OCI-LY3 (cell line): ENCODE results near the gene PPCDC.

Source experiments
- H2AFZ ChIP-seq: fragments of 200-600, 300-600 bp; shearing (Covaris generic); 2 replicates; pipeline ENCODE4 v1.6.0; 2014; ENCODE audit warnings: antibody characterized with exemption, low read depth, low read length
- H3K27ac ChIP-seq: fragments of 200-600, 300-600 bp; sonication (generic); 2 replicates; pipeline ENCODE4 v1.5.1; 2014; ENCODE audit warnings: mild to moderate bottlenecking, low read length, moderate library complexity, mixed read lengths
- H3K27me3 ChIP-seq: fragments of 200-600, 300-600 bp; sonication (generic); 2 replicates; pipeline ENCODE4 v1.6.1; 2014; ENCODE audit warnings: low read depth, low read length, mixed read lengths
- H3K36me3 ChIP-seq: fragments of 200-600, 300-600 bp; sonication (generic); replicated peaks from 2 replicates; pipeline ENCODE3; 2014; ENCODE audit warnings: low read depth, low read length, mixed read lengths
- H3K4me1 ChIP-seq: fragments of 300-600, 200-600 bp; sonication (generic); 2 replicates; pipeline ENCODE4 v1.6.1; 2014; ENCODE audit warnings: low read length, mixed read lengths
- H3K4me2 ChIP-seq: fragments of 200-600, 300-600 bp; sonication (generic); 2 replicates; pipeline ENCODE4 v1.6.1; 2014; ENCODE audit warnings: low read length, mixed read lengths
- H3K4me3 ChIP-seq: fragments of 300-600, 200-600 bp; sonication (generic); 2 replicates; pipeline ENCODE4 v1.5.1; 2014; ENCODE audit warnings: antibody characterized with exemption, mild to moderate bottlenecking, low read length, moderate library complexity
- H3K79me2 ChIP-seq: fragments of 300-600, 200-600 bp; shearing (Covaris generic); 2 replicates; pipeline ENCODE4 v1.6.1; 2014; ENCODE audit warnings: mild to moderate bottlenecking, low read length, mixed read lengths
- H3K9ac ChIP-seq: fragments of 300-600, 200-600 bp; shearing (Covaris generic); 2 replicates; pipeline ENCODE4 v1.6.0; 2014; ENCODE audit warnings: mild to moderate bottlenecking, low read length, moderate library complexity
- H3K9me3 ChIP-seq: fragments of 200-600, 300-600 bp; shearing (Covaris generic); 2 replicates; pipeline ENCODE4 v1.6.1; 2014; ENCODE audit warnings: low read length, mixed read lengths; ENCODE audit not compliant: insufficient read depth
- H4K20me1 ChIP-seq: fragments of 200-600, 300-600 bp; sonication (generic); 2 replicates; pipeline ENCODE4 v1.6.1; 2016; ENCODE audit warnings: low read length, mixed read lengths; ENCODE audit not compliant: insufficient read depth
- CTCF ChIP-seq: fragments of 200-600, 300-600 bp; sonication (generic); IDR thresholded peaks from 2 replicates; pipeline ENCODE4 v1.5.1; 2014; ENCODE audit warnings: antibody characterized with exemption, low read length, low read depth
- EZH2phosphoT487 ChIP-seq: fragments of 200-600 bp; shearing (Covaris generic); IDR thresholded peaks from 2 replicates; pipeline ENCODE4 v1.6.1; 2018; ENCODE audit warnings: antibody characterized with exemption, mixed run types, low read depth

PPCDC gene

GRCh38 chr15:75023181-75023871 lies at the start of gene PPCDC:
TSS of gene PPCDC (plus strand) at chr15:75023590. CDS start at chr15:75028319, 4,729 bp downstream.
- no peaks in the 10 kb centered on the region for H3K9me3 ChIP-seq
- no peaks in the 10 kb centered on the region for H3K27me3 ChIP-seq
- H4K20me1 ChIP-seq: no peaks in the 10 kb centered on the region
- peak within 1 kb of the TSS; percentile 63 for H3K27ac ChIP-seq
- H3K4me1 ChIP-seq: peaks cover 10% of the 10 kb centered on the region; the same call in 1 of the 2 replicates
- TF ChIP-seq CTCF (no peak), EZH2phosphoT487 (no peak)
- peak within 1 kb of the TSS; percentile 93 for H3K4me3 ChIP-seq
- H2AFZ ChIP-seq: peak within 1 kb of the TSS; percentile 81
- H3K9ac ChIP-seq: peak within 1 kb of the TSS; percentile 97
- peaks cover 10% of the 10 kb centered on the region for H3K79me2 ChIP-seq
- H3K36me3 ChIP-seq: peaks cover 4% of the 10 kb centered on the region
- H3K4me2 ChIP-seq: peak within 1 kb of the TSS; percentile 85

GRCh38 chr15:74976159-74976558 lies 47.2 kb upstream of the PPCDC start:
- Histone ChIP-seq H3K9ac (no peak overlapping the region), H3K27ac (no peak overlapping the region), H4K20me1 (no peaks in the 10 kb centered on the region), H3K9me3 (no peaks in the 10 kb centered on the region), H3K4me3 (no peak overlapping the region), H3K4me2 (no peak overlapping the region), H3K36me3 (no peaks in the 10 kb centered on the region), H3K27me3 (peaks cover 31% of the 10 kb centered on the region), H3K79me2 (no peaks in the 10 kb centered on the region), H2AFZ (no peak overlapping the region), H3K4me1 (no peaks in the 10 kb centered on the region)
- TF ChIP-seq EZH2phosphoT487 (no peak), CTCF (peak; percentile 44)

GRCh38 chr15:74977599-74977998 lies 45.8 kb upstream of the PPCDC start:
- H3K27me3 ChIP-seq: peaks cover 31% of the 10 kb centered on the region
- H3K4me3 ChIP-seq: no peak overlapping the region
- no peak overlapping the region for H3K27ac ChIP-seq

GRCh38 chr15:74978077-74978476 lies 45.3 kb upstream of the PPCDC start:
- H3K27ac ChIP-seq: no peak overlapping the region
- no peak overlapping the region for H3K9ac ChIP-seq
- H4K20me1 ChIP-seq: no peaks in the 10 kb centered on the region
- TF ChIP-seq EZH2phosphoT487 (no peak), CTCF (no peak)
- H3K79me2 ChIP-seq: no peaks in the 10 kb centered on the region
- no peaks in the 10 kb centered on the region for H3K4me1 ChIP-seq
- no peaks in the 10 kb centered on the region for H3K9me3 ChIP-seq
- no peak overlapping the region for H3K4me3 ChIP-seq
- no peaks in the 10 kb centered on the region for H3K36me3 ChIP-seq
- no peak overlapping the region for H2AFZ ChIP-seq
- peaks cover 27% of the 10 kb centered on the region for H3K27me3 ChIP-seq
- H3K4me2 ChIP-seq: no peak overlapping the region

More at GRCh38 chr15:74977599-74977998, 45.8 kb upstream of the PPCDC start:
- H3K4me1 ChIP-seq: no peaks in the 10 kb centered on the region
- H3K36me3 ChIP-seq: no peaks in the 10 kb centered on the region
- TF ChIP-seq CTCF (no peak), EZH2phosphoT487 (no peak)
- no peaks in the 10 kb centered on the region for H3K79me2 ChIP-seq
- H3K4me2 ChIP-seq: no peak overlapping the region
- H2AFZ ChIP-seq: no peak overlapping the region
- H4K20me1 ChIP-seq: no peaks in the 10 kb centered on the region
- no peaks in the 10 kb centered on the region for H3K9me3 ChIP-seq
- H3K9ac ChIP-seq: no peak overlapping the region
